HUDEP-2 (cell line): ENCODE results near the gene MYO1C.

Experiments used
- DNase-seq, 76 experiments: peaks; one replicate each; lab custom pipeline; 2025; ENCODE audit not compliant: unreplicated experiment in 76 of 76; lab: John Stamatoyannopoulos, UW

MYO1C gene

GRCh38 chr17:1485423-1486376, 6.8 kb downstream of the MYO1C start:
- peak in 48 of 76 experiments; percentile 5 to 62 (median 31) for DNase-seq

- peak in 67 of 76 experiments; percentile 16 to 81 (median 49) for DNase-seq
Observed at GRCh38 chr17:1484676-1485422, 7.6 kb downstream of the MYO1C start.

- no peak for DNase-seq
Observed at GRCh38 chr17:1484060-1484535, 8.4 kb downstream of the MYO1C start.

GRCh38 chr17:1482680-1483079, 9.8 kb downstream of the MYO1C start:
- peak in 50 of 76 experiments; percentile 7 to 85 (median 56) for DNase-seq

GRCh38 chr17:1481736-1482135, 10.8 kb downstream of the MYO1C start:
- no peak for DNase-seq

- no peak for DNase-seq
Observed at GRCh38 chr17:1480747-1481465, 11.6 kb downstream of the MYO1C start.

GRCh38 chr17:1478418-1478817, 14.1 kb downstream of the MYO1C start:
- DNase-seq: no peak

GRCh38 chr17:1475321-1475854, 17.1 kb downstream of the MYO1C start:
- no peak for DNase-seq

GRCh38 chr17:1474402-1475189, 17.9 kb downstream of the MYO1C start:
- no peak for DNase-seq

- DNase-seq: no peak
Observed at GRCh38 chr17:1473841-1474240, 18.6 kb downstream of the MYO1C start.

GRCh38 chr17:1473170-1473569, 19.3 kb downstream of the MYO1C start:
- peak in 14 of 76 experiments; percentile 2 to 34 (median 18) for DNase-seq

- DNase-seq: no peak
Observed at GRCh38 chr17:1471911-1472821, 20.3 kb downstream of the MYO1C start.

- DNase-seq: no peak
Observed at GRCh38 chr17:1471490-1471889, 21.0 kb downstream of the MYO1C start.

- DNase-seq: no peak
Observed at GRCh38 chr17:1470755-1471462, 21.6 kb downstream of the MYO1C start.

- DNase-seq: no peak
Observed at GRCh38 chr17:1470071-1470754, 22.3 kb downstream of the MYO1C start.

- no peak for DNase-seq
Observed at GRCh38 chr17:1469231-1469852, 23.1 kb downstream of the MYO1C start.

- DNase-seq: no peak
Observed at GRCh38 chr17:1467898-1468492, 24.5 kb downstream of the MYO1C start.
